Right ventricle myocardium inferior (tissue), 1 donor: ENCODE results near the gene ACSL5. TPM values are rescaled to one million over a fixed set of nuclear protein-coding genes. Genes with fewer than 3 reads are reported as not detected.
"Not testable (repeated sequence)": the region's sequence is repeated elsewhere in the genome, so short reads cannot be mapped to it uniquely, and the experiment has no call there.

Experiments
- ATAC-seq: fragments of 200-7000 bp; cut with Tn5 transposase; one replicate; pipeline ENCODE4 v1.9.1; 2020; ENCODE audit warnings: mild to moderate bottlenecking, moderate library complexity
- DNase-seq: peaks from one replicate; pipeline ENCODE4 v3.0.0; 2021; ENCODE audit errors: missing footprints
- intact Hi-C: fragments of 100-400 bp; cut with DNase I; formaldehyde crosslinking; loops from one replicate; pipeline ENCODE4 v1.11.0; 2022
- total RNA-seq: library from RNA; stranded (reverse); fragmentation: NEBNext Ultra II Directional; extraction: Animal tissue kit (Norgen Biotek cat#: 25700); gene quantifications from one replicate; pipeline ENCODE4 v1.2.1, GENCODE V29; 2021
- donor health status: DM: no; HTN: yes; CAD: no; lungs with severe emphysema.

The ACSL5 gene
- total RNA-seq, 1 donor from 2014 or later: 6.4 TPM

- no peak for DNase-seq
Measured at GRCh38 chr10:112393341-112393740, 19.4 kb downstream of the ACSL5 start.

DNA sequence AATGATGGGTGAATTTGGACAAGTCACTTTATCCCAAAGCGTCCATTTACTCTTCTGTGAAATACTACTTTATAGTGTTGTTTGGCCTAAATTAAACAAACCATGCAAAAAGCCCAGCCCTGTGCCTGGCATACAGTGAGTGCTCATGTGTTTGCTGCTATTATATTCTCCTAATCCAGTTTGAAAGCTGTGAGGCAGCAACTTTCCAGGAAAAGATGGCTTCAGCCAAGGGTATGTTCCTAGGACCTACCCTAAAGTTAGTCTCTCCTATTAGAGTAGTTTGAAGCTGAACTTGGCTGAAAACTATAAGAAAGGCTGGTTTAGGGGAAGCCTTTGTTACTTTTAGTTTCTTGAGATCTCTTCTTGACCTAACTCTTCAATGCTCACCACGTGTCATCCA lies 19.9 kb downstream of the ACSL5 start:
- DNase-seq: no peak
- ATAC-seq: no peak
- intact Hi-C loops: no loop called here

More at GRCh38 chr10:112393341-112393740, 19.4 kb downstream of the ACSL5 start:
- ATAC-seq: no peak
- intact Hi-C loops: no loop called here

DNA sequence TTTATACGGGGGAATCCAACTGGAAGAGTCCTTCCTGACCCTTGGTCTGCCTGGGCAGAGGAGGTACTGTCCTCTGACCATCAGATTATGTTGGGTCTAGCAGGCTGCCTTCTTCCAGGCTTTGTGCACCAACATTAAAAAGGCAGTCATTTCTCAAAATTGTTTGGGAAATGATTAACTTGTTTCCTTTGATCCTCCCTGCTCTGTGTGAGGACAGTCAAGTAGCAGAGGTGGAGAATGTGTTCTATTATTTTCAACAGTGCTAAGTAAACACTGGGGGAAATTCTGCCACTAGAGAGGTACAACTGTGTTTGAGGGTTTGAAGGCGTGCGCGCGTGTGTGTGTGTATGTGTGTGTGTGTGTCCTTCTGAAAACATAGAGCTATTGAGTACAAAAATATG lies 20.6 kb downstream of the ACSL5 start:
- no peak for ATAC-seq
- intact Hi-C loops: no loop called here

DNA sequence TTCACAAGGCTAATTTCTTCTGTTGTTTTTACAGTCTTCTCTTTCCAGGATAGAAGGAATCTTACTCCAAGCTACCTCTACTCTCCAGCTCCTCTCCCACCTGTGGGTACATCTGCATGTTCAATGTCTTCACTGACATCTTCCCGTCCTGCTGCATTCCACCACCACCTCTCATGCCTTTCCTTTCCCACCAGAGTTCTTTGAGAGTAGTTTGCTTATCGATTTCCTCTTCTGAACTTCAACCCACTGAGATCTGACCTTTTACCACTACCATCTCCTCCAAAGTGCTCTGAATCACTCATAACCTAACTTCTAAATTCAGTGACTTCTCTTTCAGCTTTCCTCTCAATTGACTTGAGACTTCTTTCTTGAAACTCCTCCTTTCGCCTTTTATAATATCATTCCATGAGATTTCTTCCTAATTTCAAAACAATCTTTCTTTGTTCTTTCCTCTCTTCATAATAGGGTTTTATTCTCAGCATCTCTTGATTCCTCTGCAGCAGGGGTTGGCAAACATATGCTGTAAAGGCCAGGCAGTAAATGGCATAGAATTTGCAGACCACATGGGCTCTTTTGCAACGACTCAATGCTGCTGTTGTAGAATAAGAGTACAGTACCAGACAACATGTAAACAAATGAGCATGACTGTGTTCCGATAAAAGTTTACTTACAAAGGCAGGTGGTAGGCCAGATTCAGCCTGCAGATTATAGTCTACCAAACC lies 22.1 kb downstream of the ACSL5 start:
- ATAC-seq (no peak), DNase-seq (no peak)

More for the DNA sequence above, 20.6 kb downstream of the ACSL5 start:
- no peak for DNase-seq

DNA sequence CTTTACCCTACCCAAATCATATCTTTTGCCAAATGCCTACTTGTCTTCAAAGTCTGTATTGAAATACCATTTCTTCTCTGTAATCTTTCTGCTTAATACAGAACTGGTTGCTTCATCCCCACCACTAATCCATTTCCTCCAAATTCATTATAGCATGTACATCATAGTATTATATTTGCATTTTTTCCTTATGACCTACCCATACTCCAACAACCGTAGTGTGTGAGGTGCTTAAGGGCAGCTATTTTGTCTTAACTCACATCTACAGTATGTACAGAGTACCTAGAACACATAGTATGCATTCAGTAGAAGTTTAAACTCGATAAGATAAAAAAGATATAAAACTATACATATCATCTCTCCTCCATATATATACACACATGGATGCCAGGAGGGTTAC lies 23.7 kb downstream of the ACSL5 start:
- DNase-seq (no peak), ATAC-seq (no peak)
- intact Hi-C loops: no loop called here

More for the DNA sequence above, 22.1 kb downstream of the ACSL5 start:
- intact Hi-C loops: no loop called here

GRCh38 chr10:112402917-112403316 lies 29.0 kb downstream of the ACSL5 start:
- no peak for ATAC-seq
- DNase-seq: no peak
- intact Hi-C loops: no loop called here

DNA sequence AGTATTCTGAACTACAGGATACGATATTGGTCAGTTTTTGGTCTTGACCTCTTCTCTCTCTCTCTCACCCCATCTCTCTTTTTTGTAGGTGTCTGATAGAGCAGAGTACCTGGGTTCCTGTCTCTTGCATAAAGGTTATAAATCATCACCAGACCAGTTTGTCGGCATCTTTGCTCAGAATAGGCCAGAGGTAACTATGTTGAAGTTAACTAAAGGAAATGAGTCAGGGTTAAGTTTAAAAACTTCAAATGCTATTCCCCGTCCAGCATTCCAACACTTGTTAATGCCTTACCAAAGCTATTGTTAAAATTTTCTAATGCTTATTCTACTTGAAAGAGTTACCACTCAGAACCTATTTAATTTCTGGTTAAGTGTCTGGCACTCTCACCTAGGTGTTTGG lies 30.7 kb downstream of the ACSL5 start:
- ATAC-seq (no peak), DNase-seq (no peak)
- intact Hi-C loops: no loop called here

- ATAC-seq, intact Hi-C loops, DNase-seq: not testable (repeated sequence)
Measured at GRCh38 chr10:112406806-112407205, 32.9 kb downstream of the ACSL5 start.

GRCh38 chr10:112407696-112408095 lies 33.8 kb downstream of the ACSL5 start:
- DNase-seq: no peak
- intact Hi-C loops: no loop called here
- no peak for ATAC-seq

DNA sequence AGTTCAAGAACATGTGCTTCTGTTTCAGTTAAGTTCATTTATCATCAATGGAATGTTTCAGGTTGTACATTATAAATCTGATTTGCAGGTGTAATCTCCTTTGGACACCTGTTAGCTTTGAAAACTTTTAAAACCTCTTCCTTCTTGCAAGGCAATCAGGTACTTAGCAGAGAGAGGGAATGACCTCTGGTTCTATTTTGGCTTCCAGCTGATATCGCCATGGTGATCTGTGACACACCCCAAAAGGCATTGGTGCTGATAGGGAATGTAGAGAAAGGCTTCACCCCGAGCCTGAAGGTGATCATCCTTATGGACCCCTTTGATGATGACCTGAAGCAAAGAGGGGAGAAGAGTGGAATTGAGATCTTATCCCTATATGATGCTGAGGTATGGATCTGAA lies 35.4 kb downstream of the ACSL5 start:
- ATAC-seq: no peak
- no peak for DNase-seq
- intact Hi-C loops: no loop called here

- no peak for DNase-seq
- intact Hi-C loops: no loop called here
- ATAC-seq: no peak
Measured at GRCh38 chr10:112409755-112410154, 35.8 kb downstream of the ACSL5 start.

GRCh38 chr10:112412696-112413095 lies 38.8 kb downstream of the ACSL5 start:
- intact Hi-C loops: no loop called here
- no peak for ATAC-seq
- DNase-seq: no peak

DNA sequence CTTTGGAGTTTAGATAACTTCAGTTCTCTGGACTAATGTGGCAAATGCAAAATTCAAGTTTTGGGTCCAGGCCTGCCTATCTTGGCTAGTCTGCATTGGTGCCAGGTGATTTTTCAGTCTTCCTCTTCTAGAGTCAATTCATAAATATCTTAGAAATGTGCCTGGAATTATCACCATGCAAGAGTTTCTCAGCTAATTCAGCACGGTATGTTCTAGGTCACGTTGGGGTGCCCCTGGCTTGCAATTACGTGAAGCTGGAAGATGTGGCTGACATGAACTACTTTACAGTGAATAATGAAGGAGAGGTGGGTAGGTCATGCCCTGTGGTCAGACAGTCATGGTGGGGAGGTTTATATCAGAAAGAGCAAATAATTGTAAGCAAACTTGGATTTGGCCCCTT lies 47.8 kb downstream of the ACSL5 start:
- DNase-seq (no peak), ATAC-seq (no peak)
- intact Hi-C loops: no loop called here

GRCh38 chr10:112424651-112425050 lies 50.7 kb downstream of the ACSL5 start:
- intact Hi-C loops: no loop called here
- no peak for DNase-seq
- no peak for ATAC-seq

DNA sequence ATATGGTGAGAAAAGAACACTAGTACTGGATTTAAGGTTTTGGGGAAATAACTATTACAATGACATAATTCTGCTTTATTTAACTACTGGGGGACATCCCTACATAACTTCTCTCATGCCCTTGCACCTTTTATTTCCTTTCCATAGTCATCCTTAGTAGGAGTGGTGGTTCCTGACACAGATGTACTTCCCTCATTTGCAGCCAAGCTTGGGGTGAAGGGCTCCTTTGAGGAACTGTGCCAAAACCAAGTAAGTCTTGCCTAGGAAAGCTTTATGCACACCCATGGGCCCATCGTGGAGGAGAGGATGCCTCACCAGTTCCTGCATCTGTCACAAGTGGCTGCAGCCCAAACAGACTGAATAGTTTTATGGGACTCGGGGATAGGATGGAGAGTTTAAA lies 52.2 kb downstream of the ACSL5 start:
- intact Hi-C loops: no loop called here
- DNase-seq (no peak), ATAC-seq (no peak)

DNA sequence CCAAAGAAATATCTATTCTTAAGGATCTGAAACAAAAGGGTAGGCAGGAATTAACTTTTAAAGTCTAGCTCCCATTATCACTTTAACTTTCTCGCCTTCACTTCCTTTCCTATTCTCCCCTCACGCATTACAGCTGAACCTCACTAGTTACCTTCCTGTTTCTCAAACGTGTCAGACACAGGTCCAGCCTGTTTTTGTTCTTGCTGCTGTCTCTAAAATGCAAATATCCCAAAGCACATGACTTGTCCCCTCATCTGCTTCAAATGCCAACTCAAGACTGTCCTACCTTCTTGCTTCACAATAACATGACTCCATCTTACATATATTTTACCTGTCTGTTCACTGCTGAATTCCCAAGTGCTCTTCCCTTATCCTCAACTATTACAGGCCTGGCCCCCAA lies 55.2 kb downstream of the ACSL5 start:
- intact Hi-C loops: no loop called here
- ATAC-seq (no peak), DNase-seq (no peak)

GRCh38 chr10:112429654-112430230 lies 55.8 kb downstream of the ACSL5 start:
- intact Hi-C loops: loop anchor here (5.0 to 10.0 kb wide), 2 partner anchors 115 to 252 kb away; no protein-coding TSS in a partner anchor
- ATAC-seq: no peak
- DNase-seq: no peak

GRCh38 chr10:112433136-112433535 lies 59.2 kb downstream of the ACSL5 start:
- no peak for DNase-seq
- ATAC-seq: no peak
- intact Hi-C loops: loop anchor here (5.0 to 10.0 kb wide), 2 partner anchors 118 to 256 kb away; no protein-coding TSS in a partner anchor

DNA sequence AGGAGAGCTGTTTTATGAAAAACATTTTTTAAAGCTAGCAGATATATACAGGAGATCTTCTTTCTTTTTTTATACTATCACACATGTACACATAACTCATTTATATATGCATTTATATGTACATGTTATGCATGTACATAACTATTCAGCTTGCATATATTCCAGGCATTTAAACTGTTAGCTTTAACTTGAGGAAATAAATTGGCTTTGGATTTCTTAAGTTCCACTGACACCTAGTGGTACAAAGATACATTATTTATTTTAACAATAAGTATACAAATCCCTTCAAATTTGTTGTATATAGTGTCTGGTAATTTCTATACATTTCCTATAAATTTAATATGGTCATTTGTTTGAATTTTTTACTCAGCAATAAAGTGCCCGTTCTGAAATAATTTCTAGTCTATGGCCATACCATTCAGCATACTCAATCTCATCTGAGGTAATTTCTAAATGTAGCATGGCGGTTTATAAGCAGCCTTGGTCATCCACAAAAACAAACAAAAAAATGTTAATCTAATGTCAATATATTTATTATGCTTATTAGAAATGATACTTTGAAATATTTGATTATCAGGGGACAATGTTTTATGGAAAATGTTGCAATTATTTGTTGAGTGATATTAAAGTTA lies 61.2 kb downstream of the ACSL5 start:
- DNase-seq (no peak), ATAC-seq (no peak)
- intact Hi-C loops: loop anchor here (5.0 to 10.0 kb wide), 2 partner anchors 120 to 258 kb away; no protein-coding TSS in a partner anchor

- intact Hi-C loops: loop anchor here (10.0 kb wide), 1 partner anchor 124 kb away; no protein-coding TSS in a partner anchor
- no peak for ATAC-seq
- no peak for DNase-seq
Measured at GRCh38 chr10:112438356-112438755, 64.4 kb downstream of the ACSL5 start.
